ENCODE measurements around the gene MROH8.
"Not testable (repeated sequence)": the region's sequence is repeated elsewhere in the genome, so short reads cannot be mapped to it uniquely, and the experiment has no call there.

Gene MROH8

DNA sequence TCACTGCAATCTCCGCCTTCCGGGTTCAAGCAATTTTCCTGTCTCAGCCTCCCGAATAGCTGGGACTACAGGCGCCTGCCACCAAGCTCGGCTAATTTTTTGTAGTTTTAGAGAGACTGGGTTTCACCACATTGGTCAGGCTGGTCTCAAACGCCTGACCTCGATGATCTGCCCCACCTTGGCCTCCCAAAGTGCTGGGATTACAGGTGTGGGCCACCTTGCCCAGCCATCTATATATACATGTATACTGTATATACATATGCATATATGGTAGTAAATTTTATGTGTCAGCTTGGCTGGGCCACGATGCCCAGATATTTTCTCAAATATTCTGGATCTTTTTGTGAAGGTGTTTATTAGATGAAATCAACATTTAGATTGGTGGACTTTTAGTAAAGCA lies 102.3 kb downstream of the MROH8 start:
- no peak for DNase-seq

- peak; percentile 19 for DNase-seq
Measured at GRCh38 chr20:37075932-37076685, 103.2 kb downstream of the MROH8 start.

DNA sequence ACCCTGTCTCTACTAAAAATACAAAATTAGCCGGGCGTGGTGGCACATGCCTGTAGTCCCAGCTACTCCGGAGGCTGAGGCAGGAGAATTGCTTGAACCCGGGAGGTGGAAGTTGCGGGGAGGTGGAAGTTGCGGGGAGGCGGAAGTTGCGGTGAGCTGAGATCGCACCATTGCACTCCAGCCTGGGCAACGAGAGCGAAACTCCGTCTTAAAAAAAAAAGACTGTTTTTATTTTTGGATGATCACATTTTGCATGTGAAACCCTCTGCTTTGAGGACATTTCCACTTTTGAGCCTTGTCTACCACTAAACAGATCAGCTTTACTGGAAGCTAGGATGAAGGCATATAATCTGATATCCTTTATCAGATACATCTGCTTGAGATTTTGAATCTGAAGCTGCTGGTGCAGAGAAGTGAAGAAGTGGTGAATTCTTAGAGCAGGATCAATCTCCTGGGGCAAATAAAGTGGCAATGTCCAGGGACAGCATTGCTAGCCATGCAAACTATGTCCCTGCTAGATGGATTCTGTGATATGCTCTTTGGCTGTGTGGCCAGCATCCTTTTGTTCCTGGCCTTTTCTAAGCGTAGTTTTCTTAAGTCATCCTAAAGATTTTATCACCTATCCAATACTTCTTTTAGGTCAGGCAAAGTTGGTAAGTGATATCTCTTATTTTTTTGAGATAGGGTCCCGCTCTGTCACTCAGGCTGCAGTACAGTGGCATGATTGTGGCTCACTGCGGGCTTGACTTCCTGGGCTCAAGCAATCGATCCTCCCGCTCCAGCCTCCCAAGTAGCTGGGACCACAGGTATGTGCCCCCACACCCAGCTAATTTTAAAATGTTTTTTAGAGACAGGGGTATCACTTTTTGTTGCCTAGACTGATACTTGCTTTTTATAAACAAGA lies 106.8 kb downstream of the MROH8 start:
- DNase-seq, result no peak

DNA sequence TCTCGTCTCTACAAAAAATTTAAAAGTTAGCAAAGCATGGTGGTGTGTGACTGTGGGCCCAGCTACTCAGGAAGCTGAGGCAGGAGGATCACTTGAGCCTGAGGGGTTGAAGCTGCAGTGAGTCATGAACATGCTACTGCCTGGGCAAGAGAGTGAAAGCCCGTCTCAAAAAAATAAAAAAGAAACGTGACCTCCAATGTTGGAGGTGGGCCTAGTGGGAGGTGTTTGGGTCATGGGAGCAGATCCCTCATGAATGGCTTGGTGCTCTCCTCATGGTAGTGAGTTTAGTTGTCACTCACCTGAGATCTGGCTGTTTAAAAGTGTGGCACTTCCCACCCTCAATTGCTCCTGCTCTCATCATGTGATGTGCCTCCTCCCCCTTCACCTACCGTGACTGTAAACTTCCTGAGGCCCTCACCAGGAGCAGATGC lies 107.9 kb downstream of the MROH8 start:
- no peak for DNase-seq

GRCh38 chr20:37069563-37069962 lies 109.8 kb downstream of the MROH8 start:
- DNase-seq, result not testable (repeated sequence)

GRCh38 chr20:37066168-37066567 lies 113.2 kb downstream of the MROH8 start:
- DNase-seq, result no peak

DNA sequence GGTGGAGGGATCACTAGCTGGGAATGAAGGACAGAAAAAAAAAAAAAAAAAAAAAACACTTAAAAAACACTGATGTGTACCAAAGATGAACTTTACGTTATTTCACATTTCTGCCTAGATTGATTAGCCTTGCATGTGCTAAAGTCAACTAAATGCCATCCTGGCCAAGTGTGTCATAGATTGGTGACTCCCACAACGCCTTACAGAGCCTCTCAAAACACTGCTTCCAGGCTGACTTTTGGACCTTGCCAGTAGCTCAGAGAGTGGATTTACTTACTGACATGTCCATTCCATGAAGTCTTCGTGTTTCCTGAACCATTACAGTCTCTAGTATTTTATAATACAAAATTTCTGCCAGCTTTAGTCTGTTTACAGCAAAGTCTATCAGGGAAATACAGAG lies 124.1 kb downstream of the MROH8 start:
- no peak for DNase-seq

- DNase-seq, result no peak
Measured at GRCh38 chr20:37053230-37053950, 126.0 kb downstream of the MROH8 start.

Measured in NCI-H146 (cell line).